ENCODE results near the gene CHD9NB. TPM values are rescaled to one million over a fixed set of nuclear protein-coding genes. Genes with fewer than 3 reads are reported as not detected.

The CHD9NB gene
- total RNA-seq, 1 donor, result 2.3 TPM

DNA sequence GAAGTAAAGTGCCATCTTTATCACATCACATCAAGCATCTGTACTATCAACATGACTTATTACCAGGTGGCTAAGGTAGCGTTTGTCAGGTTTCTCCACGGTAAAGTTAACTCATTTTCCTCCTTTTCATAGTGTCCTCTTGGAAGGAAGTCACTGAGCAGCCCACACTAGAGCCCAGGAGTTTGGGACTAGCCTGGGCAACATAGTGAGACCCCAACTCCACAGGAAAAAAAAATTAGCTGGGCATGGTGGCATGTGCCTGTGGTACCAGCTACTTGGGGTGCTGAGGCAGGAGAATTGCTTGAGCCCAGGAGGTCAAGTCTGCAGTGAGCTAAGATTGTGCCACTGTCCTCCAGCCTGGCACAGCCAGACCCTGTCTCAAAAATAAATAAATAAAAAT, 15.0 kb upstream of the CHD9NB start:
- DNase-seq (ENCODE audit: low read depth), result no peak
- no peak for TF ChIP-seq CTCF (IDR thresholded peaks at IDR 0.05; ENCODE audit: insufficient read depth, low read length)

GRCh38 chr16:53065461-53066061, 12.9 kb upstream of the CHD9NB start:
- no peak for TF ChIP-seq CTCF (IDR thresholded peaks at IDR 0.05; ENCODE audit: insufficient read depth, low read length)
- H3K4me3 ChIP-seq (ENCODE audit: low read depth, low read length), result no peak overlapping the region
- peak; percentile 31 for DNase-seq (ENCODE audit: low read depth)

More for the DNA sequence above, 15.0 kb upstream of the CHD9NB start:
- H3K4me3 ChIP-seq (ENCODE audit: low read depth, low read length), result no peak overlapping the region

- TF ChIP-seq CTCF (IDR thresholded peaks at IDR 0.05; ENCODE audit: insufficient read depth, low read length), result no peak
- H3K4me3 ChIP-seq (ENCODE audit: low read depth, low read length), result no peak overlapping the region
- no peak for DNase-seq (ENCODE audit: low read depth)
These were observed 11.4 kb upstream of the CHD9NB start for GRCh38 chr16:53064081-53064578.

- no peak overlapping the region for H3K4me3 ChIP-seq (ENCODE audit: low read depth, low read length)
- no peak for TF ChIP-seq CTCF (IDR thresholded peaks at IDR 0.05; ENCODE audit: insufficient read depth, low read length)
- DNase-seq (ENCODE audit: low read depth), result no peak
These were observed 9.0 kb upstream of the CHD9NB start for GRCh38 chr16:53061701-53062159.

DNA sequence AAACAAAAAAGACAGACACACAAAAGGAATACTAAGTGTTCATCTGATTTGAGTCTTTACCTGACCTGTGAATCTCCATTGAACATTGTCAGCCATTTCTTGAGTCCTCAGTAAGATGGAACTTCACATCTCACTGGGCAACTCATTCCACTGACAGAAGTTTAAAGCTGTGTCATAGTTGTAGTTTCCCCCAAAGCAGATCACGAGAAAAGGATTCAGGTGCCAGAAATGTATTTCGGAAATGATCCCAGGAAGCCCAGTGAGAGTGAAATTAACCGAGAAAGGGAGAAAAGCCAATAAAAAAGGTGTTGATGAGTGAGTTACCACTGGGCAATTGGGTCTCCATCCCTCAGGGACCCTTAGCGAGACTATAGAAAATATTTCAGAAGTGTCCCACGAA, 8.6 kb upstream of the CHD9NB start:
- DNase-seq (ENCODE audit: low read depth), result no peak
- no peak for TF ChIP-seq CTCF (IDR thresholded peaks at IDR 0.05; ENCODE audit: insufficient read depth, low read length)
- H3K4me3 ChIP-seq (ENCODE audit: low read depth, low read length), result no peak overlapping the region

- no peak overlapping the region for H3K4me3 ChIP-seq (ENCODE audit: low read depth, low read length)
- DNase-seq (ENCODE audit: low read depth), result no peak
- TF ChIP-seq CTCF (IDR thresholded peaks at IDR 0.05; ENCODE audit: insufficient read depth, low read length), result no peak
These were observed 7.0 kb upstream of the CHD9NB start for GRCh38 chr16:53059672-53060071.

DNA sequence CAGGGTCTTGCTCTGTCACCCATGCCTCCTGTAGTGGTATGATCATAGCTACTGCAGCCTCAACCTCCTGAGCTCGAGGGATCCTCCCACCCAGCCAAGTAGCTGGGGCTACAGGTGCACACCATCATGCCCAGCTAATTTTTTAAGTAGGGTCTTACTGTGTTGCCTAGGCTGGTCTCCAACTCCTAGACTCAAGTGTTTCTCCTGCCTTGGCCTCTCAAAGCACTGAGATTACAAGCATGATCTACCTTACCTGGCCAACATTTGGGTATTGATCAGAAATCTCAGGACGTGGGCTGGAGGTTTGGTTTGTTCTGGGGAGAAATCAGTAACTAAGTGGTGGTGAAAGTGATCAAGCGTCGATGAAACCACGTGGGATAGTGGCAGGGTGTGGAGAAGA, 6.2 kb upstream of the CHD9NB start:
- DNase-seq (ENCODE audit: low read depth), result no peak
- H3K4me3 ChIP-seq (ENCODE audit: low read depth, low read length), result no peak overlapping the region
- no peak for TF ChIP-seq CTCF (IDR thresholded peaks at IDR 0.05; ENCODE audit: insufficient read depth, low read length)

All from fibroblast of the aortic adventitia (primary cell).